Ureter (tissue), 1 donor: Measurements from ENCODE around the gene NELL1. TPM values are rescaled to one million over a fixed set of nuclear protein-coding genes. Genes with fewer than 3 reads are reported as not detected.

ENCODE experiments used
- DNase-seq: peaks from one replicate; pipeline ENCODE4 v3.0.0-alpha.2; 2020; ENCODE audit warnings: low spot score
- total RNA-seq: library from RNA; stranded (reverse); gene quantifications from one replicate; pipeline ENCODE4 v1.2.4, GENCODE V29; 2023
- donor health status: DM: yes; HTN: yes; CAD: no.

Gene NELL1
- total RNA-seq, 1 donor from 2014 or later: not detected

GRCh38 chr11:21481255-21481654, 811.9 kb downstream of the NELL1 start:
- DNase-seq: no peak

- DNase-seq: no peak
These were observed 814.7 kb downstream of the NELL1 start for GRCh38 chr11:21484039-21484438.

GRCh38 chr11:21485006-21485405, 815.6 kb downstream of the NELL1 start:
- DNase-seq: no peak

GRCh38 chr11:21485426-21485825, 816.0 kb downstream of the NELL1 start:
- DNase-seq: no peak

- no peak for DNase-seq
These were observed 820.2 kb downstream of the NELL1 start for GRCh38 chr11:21489416-21490115.

GRCh38 chr11:21492931-21493330, 823.5 kb downstream of the NELL1 start:
- DNase-seq: no peak

- DNase-seq: no peak
These were observed 825.6 kb downstream of the NELL1 start for GRCh38 chr11:21494946-21495345.

GRCh38 chr11:21495879-21496278, 826.5 kb downstream of the NELL1 start:
- no peak for DNase-seq

GRCh38 chr11:21501245-21501644, 831.9 kb downstream of the NELL1 start:
- no peak for DNase-seq

GRCh38 chr11:21505070-21505469, 835.7 kb downstream of the NELL1 start:
- DNase-seq: no peak

GRCh38 chr11:21511835-21512440, 842.6 kb downstream of the NELL1 start:
- DNase-seq: peak; percentile 46

GRCh38 chr11:21514316-21514715, 844.9 kb downstream of the NELL1 start:
- DNase-seq: no peak

- DNase-seq: no peak
These were observed 850.9 kb downstream of the NELL1 start for GRCh38 chr11:21520244-21520643.

GRCh38 chr11:21529187-21529586, 859.8 kb downstream of the NELL1 start:
- no peak for DNase-seq

- DNase-seq: no peak
These were observed 864.9 kb downstream of the NELL1 start for GRCh38 chr11:21534288-21534687.

- no peak for DNase-seq
These were observed 868.6 kb downstream of the NELL1 start for GRCh38 chr11:21537980-21538379.

- DNase-seq: no peak
These were observed 871.9 kb downstream of the NELL1 start for GRCh38 chr11:21541187-21541751.

- DNase-seq: no peak
These were observed 874.5 kb downstream of the NELL1 start for GRCh38 chr11:21543901-21544300.

- no peak for DNase-seq
These were observed 876.3 kb downstream of the NELL1 start for GRCh38 chr11:21545699-21546098.

- no peak for DNase-seq
These were observed 877.3 kb downstream of the NELL1 start for GRCh38 chr11:21546703-21547102.

GRCh38 chr11:21552911-21553310, 883.5 kb downstream of the NELL1 start:
- no peak for DNase-seq

- DNase-seq: no peak
These were observed 884.4 kb downstream of the NELL1 start for GRCh38 chr11:21553795-21554194.

GRCh38 chr11:21554284-21554683, 884.9 kb downstream of the NELL1 start:
- DNase-seq: no peak
